SW480 (cell line): ENCODE results near the gene TRMT112.
A peak's percentile ranks its signal among the peaks of the same experiment; 100 is the strongest.
"Not testable (repeated sequence)": the region's sequence is repeated elsewhere in the genome, so short reads cannot be mapped to it uniquely, and the experiment has no call there.

Experiments used
- DNase-seq: peaks from one replicate; pipeline ENCODE4 v3.0.0-alpha.2; 2016; ENCODE audit warnings: low spot score

TRMT112 gene

GRCh38 chr11:64312947-64313346 is 4.4 kb downstream of the TRMT112 start:
- no peak for DNase-seq

GRCh38 chr11:64307795-64308194 is 9.6 kb downstream of the TRMT112 start:
- not testable (repeated sequence) for DNase-seq

GRCh38 chr11:64306876-64307622 is 10.3 kb downstream of the TRMT112 start:
- DNase-seq = no peak

GRCh38 chr11:64306563-64306875 is 10.8 kb downstream of the TRMT112 start:
- no peak for DNase-seq

GRCh38 chr11:64305691-64306562 is 11.4 kb downstream of the TRMT112 start:
- peak; percentile 74 for DNase-seq

- peak; percentile 99 for DNase-seq
These were observed 12.2 kb downstream of the TRMT112 start, which contains the start of gene ESRRA for GRCh38 chr11:64305075-64305690. Gene ESRRA, plus strand, starts transcription at chr11:64305524. Its CDS starts 1,656 bp downstream, at chr11:64307180.

GRCh38 chr11:64304316-64305072 is 12.9 kb downstream of the TRMT112 start:
- DNase-seq = peak; percentile 93

GRCh38 chr11:64304032-64304315 is 13.4 kb downstream of the TRMT112 start:
- no peak for DNase-seq

- no peak for DNase-seq
These were observed 14.0 kb downstream of the TRMT112 start for GRCh38 chr11:64303109-64304031.

GRCh38 chr11:64299847-64300648 is 17.3 kb downstream of the TRMT112 start, which contains the start of gene CATSPERZ:
Gene CATSPERZ, plus strand, starts transcription at chr11:64300358. Its CDS starts 53 bp downstream, at chr11:64300411.
- DNase-seq = no peak

- no peak for DNase-seq
These were observed 18.2 kb downstream of the TRMT112 start for GRCh38 chr11:64298966-64299846.

GRCh38 chr11:64297699-64298358 is 19.5 kb downstream of the TRMT112 start:
- no peak for DNase-seq

- DNase-seq = no peak
These were observed 20.3 kb downstream of the TRMT112 start for GRCh38 chr11:64296830-64297698.

- DNase-seq = no peak
These were observed 21.1 kb downstream of the TRMT112 start for GRCh38 chr11:64296236-64296635.

- no peak for DNase-seq
These were observed 21.6 kb downstream of the TRMT112 start for GRCh38 chr11:64295760-64296159.

GRCh38 chr11:64294774-64295173 is 22.6 kb downstream of the TRMT112 start:
- no peak for DNase-seq

GRCh38 chr11:64292460-64293254 is 24.7 kb downstream of the TRMT112 start:
- DNase-seq = no peak
